WI38 (cell line): ENCODE results near the gene SDS.

Source experiments
- H3K4me3 ChIP-seq: 2 replicates; pipeline ENCODE4 v1.5.1; 2011; ENCODE audit warnings: low read depth, mild to moderate bottlenecking, control low read depth, low read length
- CTCF ChIP-seq: IDR thresholded peaks from 2 replicates; pipeline ENCODE4 v1.5.1; 2012; ENCODE audit warnings: low read depth, mild to moderate bottlenecking, control low read depth, low read length

The SDS gene

GRCh38 chr12:113416091-113416754 is 12.5 kb upstream of the SDS start:
- H3K4me3 ChIP-seq, result no peak overlapping the region
- no peak for TF ChIP-seq CTCF

- no peak for TF ChIP-seq CTCF
- H3K4me3 ChIP-seq, result no peak overlapping the region
Measured at GRCh38 chr12:113414519-113415038, 10.9 kb upstream of the SDS start.

- no peak overlapping the region for H3K4me3 ChIP-seq
- TF ChIP-seq CTCF, result no peak
Measured at GRCh38 chr12:113413488-113413939, 9.8 kb upstream of the SDS start.

- TF ChIP-seq CTCF, result no peak
- H3K4me3 ChIP-seq, result no peak overlapping the region
Measured at GRCh38 chr12:113409462-113410124, 5.9 kb upstream of the SDS start.

- no peak overlapping the region for H3K4me3 ChIP-seq
Measured at GRCh38 chr12:113408756-113409298, 5.1 kb upstream of the SDS start.

GRCh38 chr12:113407931-113408600 is 4.4 kb upstream of the SDS start:
- TF ChIP-seq CTCF, result no peak

More at GRCh38 chr12:113408756-113409298, 5.1 kb upstream of the SDS start:
- TF ChIP-seq CTCF, result no peak

More at GRCh38 chr12:113407931-113408600, 4.4 kb upstream of the SDS start:
- no peak overlapping the region for H3K4me3 ChIP-seq
